Esophagus squamous epithelium (tissue), 4 donors: Measurements from ENCODE around the gene TYRO3.

Experiments used
- POLR2A ChIP-seq, 4 donors: fragments of 450-650 bp; IDR thresholded peaks; one replicate each; pipeline ENCODE4 v1.6.1; 2017; ENCODE audit warnings: antibody characterized with exemption in 4 of 4, mild to moderate bottlenecking in 4 of 4, moderate library complexity in 3 of 4
- TF ChIP-seq, protein P1 (sequence below), 6 experiments: fragments of 450-650 bp in 4 of 6; fragments of 200-600 bp in 2 of 6; sonication (generic) in 2 of 6; IDR thresholded peaks; one replicate each; pipeline ENCODE4 v1.5.1; 2016 to 2019; ENCODE audit warnings: antibody characterized with exemption in 6 of 6, mild to moderate bottlenecking in 4 of 6, moderate library complexity in 4 of 6

GRCh38 chr15:41610048-41610447 lies 51.0 kb downstream of the TYRO3 start:
- TF ChIP-seq, protein P1, sequence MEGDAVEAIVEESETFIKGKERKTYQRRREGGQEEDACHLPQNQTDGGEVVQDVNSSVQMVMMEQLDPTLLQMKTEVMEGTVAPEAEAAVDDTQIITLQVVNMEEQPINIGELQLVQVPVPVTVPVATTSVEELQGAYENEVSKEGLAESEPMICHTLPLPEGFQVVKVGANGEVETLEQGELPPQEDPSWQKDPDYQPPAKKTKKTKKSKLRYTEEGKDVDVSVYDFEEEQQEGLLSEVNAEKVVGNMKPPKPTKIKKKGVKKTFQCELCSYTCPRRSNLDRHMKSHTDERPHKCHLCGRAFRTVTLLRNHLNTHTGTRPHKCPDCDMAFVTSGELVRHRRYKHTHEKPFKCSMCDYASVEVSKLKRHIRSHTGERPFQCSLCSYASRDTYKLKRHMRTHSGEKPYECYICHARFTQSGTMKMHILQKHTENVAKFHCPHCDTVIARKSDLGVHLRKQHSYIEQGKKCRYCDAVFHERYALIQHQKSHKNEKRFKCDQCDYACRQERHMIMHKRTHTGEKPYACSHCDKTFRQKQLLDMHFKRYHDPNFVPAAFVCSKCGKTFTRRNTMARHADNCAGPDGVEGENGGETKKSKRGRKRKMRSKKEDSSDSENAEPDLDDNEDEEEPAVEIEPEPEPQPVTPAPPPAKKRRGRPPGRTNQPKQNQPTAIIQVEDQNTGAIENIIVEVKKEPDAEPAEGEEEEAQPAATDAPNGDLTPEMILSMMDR (IDR thresholded peaks at IDR 0.05) = no peak
- TF ChIP-seq POLR2A (IDR thresholded peaks at IDR 0.05) = no peak
